Activated T-cell treated with anti-CD3 and anti-CD28 coated beads for 1 hour (primary cell): ENCODE data around the gene DYNC2I2.
"Not testable (repeated sequence)": the region's sequence is repeated elsewhere in the genome, so short reads cannot be mapped to it uniquely, and the experiment has no call there.

Experiments
- DNase-seq: peaks from one replicate; pipeline ENCODE4 v3.0.0-alpha.2; 2020; ENCODE audit warnings: low read depth

Gene DYNC2I2

DNA sequence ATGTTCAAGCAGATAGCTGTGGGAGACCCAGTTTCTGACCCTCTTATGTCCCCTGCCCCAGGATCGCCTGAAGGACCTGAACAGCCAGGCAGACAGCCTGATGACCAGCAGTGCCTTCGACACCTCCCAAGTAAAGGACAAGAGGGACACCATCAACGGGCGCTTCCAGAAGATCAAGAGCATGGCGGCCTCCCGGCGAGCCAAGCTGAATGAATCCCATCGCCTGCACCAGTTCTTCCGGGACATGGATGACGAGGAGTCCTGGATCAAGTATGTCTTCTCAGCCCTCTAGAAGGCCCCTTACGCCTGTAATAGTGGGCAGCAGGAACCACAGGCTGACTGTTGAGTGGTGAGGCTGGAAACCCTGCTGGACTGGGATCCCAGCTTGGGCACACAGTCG lies 41.1 kb downstream of the DYNC2I2 start:
- no peak for DNase-seq

DNA sequence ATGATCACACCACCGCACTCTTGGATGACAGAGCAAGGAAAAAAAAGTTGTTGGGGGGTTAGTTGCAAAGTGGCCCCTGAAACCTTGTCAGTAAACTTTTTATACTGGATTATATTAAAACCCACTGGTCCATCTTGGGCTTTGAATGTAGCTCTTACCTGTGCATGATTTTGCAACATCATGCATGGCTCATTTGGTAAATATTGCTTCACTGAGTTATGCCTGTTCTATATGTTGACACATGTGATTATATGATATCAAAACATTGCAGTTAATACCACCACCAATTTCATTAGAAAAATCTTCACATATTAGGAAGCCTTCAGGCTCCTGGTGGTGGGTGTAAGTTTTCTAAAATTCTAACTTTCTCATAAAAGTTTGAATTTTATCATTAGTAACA lies 41.9 kb downstream of the DYNC2I2 start:
- no peak for DNase-seq

DNA sequence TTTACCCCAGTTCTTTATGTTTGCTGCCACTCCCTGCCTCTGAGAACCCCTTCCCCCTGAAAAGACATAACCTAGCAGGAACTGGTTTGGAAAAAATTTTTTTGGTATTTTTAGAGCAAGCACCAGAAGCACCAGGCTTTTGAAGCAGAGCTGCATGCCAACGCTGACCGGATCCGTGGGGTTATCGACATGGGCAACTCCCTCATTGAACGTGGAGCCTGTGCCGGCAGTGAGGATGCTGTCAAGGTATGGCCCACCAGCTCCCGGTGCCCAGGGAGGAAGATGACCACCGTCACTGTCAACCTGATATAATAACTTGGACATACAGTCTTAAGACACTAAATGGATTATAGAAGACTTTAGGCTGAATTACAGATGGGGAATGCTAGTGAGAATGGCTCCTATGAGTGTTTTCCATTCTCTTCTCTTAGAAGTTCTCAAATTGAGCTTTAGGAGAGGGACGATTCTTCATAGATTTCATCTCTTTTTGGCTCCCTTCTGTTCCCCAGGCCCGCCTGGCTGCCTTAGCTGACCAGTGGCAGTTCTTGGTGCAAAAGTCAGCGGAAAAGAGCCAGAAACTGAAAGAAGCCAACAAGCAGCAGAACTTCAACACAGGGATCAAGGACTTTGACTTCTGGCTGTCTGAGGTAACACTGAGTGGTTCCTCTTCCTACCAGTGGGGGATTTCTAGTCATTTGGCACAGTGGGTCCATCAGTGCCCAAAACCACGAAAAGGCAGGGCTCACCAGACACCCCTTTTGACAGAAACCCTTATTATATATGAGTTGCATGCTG lies 44.9 kb downstream of the DYNC2I2 start:
- DNase-seq = no peak

DNA sequence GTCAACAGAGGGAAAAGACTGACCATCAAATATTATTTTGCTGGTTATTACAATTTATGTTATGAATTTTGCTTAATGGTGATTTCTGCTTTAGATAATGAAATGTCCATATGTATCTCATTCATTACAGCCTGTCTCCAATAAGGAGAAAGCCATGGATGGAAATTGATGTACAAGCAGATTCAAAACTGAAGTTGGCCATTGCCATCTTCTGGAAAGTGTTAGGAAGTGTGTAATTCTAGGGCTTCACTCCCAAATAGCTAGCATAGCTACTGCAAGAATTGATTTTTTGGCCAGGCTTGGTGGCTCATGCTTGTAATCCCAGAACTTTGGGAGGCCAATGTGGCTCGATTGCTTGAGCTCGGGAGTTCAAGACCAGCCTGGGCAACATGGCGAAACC lies 45.8 kb downstream of the DYNC2I2 start:
- DNase-seq = no peak

DNA sequence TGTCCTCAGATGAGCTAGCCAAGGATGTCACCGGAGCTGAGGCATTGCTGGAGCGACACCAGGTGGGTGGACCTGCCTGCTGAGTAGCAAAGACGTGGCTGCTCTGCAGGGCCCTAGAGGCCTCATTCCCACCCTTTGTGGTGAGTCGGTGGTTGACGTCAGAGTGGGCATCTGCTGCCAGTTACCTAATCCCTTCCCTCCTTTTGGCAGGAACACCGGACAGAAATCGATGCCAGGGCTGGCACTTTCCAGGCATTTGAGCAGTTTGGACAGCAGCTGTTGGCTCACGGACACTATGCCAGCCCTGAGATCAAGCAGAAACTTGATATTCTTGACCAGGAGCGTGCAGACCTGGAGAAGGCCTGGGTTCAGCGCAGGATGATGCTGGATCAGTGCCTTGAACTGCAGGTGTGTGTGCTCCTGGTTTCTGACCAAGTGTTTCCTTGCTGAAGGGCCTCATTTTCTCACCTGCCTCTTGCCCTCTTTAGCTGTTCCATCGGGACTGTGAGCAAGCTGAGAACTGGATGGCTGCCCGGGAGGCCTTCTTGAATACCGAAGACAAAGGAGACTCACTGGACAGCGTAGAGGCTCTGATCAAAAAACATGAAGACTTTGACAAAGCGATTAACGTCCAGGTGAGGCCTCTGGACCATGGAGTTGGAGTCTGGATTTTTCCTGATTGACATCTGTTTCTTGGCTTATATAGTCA lies 48.9 kb downstream of the DYNC2I2 start:
- no peak for DNase-seq

DNA sequence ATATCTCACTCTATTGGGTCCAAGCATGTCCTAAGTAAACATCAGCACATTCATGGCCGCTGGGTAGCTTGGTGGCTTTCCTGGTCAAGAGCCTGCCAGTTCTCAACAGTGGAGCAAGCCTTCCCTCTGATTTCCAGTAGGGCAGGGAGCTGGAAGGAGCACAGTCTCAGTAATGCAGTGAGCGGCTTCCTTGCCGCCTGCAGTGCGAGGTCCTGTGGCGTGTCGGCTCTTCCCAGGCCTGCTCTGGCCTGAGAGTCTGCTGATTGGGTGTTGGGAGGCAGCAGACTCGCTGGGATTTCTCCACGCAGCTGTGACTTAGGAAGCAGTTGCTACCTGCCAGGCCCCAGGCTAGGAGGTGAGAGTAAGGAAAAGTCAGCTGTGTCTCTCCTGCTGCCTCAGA lies 53.0 kb downstream of the DYNC2I2 start:
- DNase-seq = no peak

DNA sequence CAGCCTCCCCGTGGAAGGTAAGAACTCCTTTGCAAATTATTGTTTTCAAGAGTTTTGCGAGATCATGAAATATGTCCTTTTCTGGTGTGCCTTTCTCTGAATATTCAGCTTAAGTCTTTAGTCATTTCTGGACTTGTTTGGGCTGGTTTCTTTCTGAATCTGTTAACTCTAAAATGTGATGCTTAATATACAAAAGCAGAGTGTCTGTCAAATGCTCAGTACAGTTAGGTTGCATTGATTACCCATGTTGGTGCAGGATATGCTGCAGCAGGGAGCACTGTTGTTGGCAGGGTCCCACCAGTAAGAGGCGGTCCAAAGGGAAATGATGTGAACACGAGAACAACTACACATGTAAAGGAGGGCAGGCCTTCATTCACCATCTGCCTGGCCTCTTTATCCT lies 56.5 kb downstream of the DYNC2I2 start:
- DNase-seq = no peak

DNA sequence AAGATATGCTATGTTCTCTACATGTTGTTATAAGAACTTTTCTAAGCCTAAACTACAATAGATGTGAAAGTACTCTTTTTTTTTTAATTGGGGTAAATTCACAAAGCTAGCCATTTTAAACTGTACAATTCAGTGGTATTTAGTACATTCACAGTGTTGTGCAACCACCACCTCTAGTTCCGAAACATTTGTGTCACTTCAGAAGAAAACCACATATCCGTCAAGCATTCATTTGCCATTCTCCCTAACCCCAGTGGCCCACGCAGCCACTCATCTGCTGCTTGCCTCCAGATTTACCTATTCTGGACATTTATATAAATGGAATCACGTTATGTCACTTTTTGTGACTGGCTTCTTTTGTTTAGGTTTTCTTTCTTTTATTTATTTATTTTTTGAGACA lies 61.2 kb downstream of the DYNC2I2 start:
- no peak for DNase-seq

DNA sequence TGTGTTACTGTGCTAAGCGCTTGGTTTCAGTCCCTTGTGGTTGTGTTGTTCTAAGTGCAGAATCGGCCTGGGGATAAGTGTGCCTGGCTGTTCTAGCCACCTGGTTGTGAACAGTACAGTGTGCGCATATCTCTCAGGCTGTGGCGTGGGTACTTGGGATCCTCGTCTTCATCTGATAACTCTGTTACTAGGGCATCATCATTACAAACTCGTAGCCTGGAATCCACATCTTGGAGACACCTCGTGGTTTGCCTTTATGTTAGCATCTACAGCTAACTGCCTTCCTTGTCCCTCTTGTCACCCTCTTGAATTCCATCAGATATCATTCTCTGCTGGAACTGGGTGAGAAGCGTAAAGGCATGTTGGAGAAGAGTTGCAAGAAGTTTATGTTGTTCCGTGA lies 62.8 kb downstream of the DYNC2I2 start:
- DNase-seq = no peak

DNA sequence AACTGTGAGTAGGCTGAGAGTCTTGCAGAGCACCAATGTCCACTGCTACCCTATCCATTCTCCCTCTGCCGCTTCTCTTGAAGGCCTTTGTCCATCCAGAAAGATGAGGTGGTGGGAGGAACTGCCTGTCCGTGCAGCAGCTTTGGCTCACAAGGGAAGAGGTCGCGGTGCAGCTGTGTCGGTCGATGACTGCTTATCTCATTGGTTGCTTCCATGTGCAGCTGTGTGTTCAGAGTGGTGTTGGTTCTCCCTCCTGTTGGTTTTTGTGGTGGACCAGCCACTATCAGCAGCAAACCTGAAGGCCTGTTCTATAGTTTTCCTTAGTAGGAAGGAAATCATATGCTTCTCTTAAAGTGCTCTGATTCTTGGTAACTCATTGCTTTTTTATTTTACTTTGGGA lies 63.6 kb downstream of the DYNC2I2 start:
- DNase-seq = no peak

DNA sequence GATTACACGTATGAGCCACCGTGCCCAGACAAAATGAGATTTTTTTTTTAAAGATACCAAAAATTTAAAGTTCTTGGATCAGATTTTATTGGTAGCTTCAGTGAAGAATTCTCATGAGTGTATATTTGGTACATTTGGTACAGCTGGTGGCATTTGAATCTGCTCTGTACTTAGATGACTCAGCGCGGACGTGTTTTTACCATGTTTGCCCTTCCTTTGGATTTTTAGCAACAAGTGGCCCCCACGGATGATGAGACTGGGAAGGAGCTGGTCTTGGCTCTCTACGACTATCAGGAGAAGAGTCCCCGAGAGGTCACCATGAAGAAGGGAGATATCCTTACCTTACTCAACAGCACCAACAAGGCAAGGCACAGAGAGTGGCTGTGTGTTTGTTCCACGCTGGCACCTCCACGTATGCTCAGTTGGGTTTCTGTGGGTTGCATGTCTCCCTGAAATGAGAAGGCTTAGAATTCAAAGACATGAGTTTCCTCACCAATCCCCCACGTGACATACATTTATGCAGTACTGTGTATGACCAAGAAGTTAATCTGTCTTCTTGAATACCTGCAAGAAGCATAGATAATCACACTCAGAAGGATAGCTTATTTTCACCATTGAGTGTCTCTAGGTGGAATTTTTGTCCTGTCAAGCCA lies 67.9 kb downstream of the DYNC2I2 start:
- no peak for DNase-seq

DNA sequence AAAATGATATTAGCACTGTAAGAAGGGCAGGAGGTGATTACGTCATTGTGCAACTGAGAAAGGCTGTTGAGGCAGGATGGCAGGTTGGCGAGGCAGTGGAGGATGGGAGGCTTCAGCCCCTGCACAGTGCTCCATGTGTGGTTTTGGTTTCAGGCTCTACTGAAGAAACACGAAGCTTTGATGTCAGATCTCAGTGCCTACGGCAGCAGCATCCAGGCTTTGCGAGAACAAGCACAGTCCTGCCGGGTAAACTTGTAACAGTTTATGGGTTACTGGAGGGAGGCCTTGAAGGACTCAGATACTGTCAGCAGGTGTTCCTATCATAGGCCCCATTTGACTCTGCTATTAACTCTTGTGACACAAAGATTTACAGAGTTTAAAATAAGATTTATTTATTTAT lies 69.2 kb downstream of the DYNC2I2 start:
- DNase-seq = no peak

DNA sequence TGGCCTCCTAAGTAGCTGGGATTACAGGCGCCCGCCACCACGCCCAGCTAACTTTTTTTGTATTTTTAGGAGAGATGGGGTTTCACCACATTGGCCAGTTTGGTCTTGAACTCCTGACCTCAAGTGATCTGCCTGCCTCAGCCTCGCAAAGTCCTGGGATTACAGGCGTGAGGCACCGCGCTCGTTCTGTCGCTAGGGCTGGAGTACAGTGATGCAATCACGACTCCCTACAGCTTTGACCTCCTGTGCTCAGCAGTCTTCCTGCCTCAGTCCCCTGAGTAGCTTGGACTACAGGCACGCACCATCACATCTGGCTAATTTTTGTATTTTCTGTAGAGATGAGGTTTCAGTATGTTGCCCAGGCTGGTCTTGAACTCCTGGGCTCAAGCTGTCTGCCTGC lies 69.7 kb downstream of the DYNC2I2 start:
- DNase-seq = not testable (repeated sequence)

DNA sequence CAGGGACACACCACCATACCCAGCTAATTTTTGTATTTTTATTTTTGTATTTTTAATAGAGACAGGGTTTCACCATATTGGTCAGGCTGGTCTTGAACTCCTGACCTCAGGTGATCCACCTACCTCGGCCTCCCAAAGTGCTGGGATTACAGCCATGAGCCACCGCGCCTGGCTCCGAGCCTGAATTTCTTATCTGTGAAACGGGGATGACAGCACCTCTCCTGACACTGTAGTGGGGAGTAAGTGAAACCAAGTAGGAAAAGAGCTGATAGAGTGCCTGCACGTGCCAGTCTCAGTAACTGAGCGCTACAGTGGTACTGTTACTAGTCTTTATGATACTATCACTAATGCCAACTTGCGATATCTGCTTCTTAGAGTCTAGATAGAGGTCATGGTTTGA lies 71.5 kb downstream of the DYNC2I2 start:
- not testable (repeated sequence) for DNase-seq
